ENCODE data around the gene DICER1.

GRCh38 chr14:95069018-95069417 is 88.3 kb downstream of the DICER1 start:
- TF ChIP-seq, protein P1, sequence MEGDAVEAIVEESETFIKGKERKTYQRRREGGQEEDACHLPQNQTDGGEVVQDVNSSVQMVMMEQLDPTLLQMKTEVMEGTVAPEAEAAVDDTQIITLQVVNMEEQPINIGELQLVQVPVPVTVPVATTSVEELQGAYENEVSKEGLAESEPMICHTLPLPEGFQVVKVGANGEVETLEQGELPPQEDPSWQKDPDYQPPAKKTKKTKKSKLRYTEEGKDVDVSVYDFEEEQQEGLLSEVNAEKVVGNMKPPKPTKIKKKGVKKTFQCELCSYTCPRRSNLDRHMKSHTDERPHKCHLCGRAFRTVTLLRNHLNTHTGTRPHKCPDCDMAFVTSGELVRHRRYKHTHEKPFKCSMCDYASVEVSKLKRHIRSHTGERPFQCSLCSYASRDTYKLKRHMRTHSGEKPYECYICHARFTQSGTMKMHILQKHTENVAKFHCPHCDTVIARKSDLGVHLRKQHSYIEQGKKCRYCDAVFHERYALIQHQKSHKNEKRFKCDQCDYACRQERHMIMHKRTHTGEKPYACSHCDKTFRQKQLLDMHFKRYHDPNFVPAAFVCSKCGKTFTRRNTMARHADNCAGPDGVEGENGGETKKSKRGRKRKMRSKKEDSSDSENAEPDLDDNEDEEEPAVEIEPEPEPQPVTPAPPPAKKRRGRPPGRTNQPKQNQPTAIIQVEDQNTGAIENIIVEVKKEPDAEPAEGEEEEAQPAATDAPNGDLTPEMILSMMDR (IDR thresholded peaks at IDR 0.05; ENCODE audit: poor library complexity, severe bottlenecking) = no peak
- TF ChIP-seq POLR2AphosphoS5 (IDR thresholded peaks at IDR 0.05) (no peak), RAD21 (conservative IDR thresholded peaks at IDR 0.05) (no peak), TAF1 (IDR thresholded peaks at IDR 0.05; ENCODE audit: low read depth) (no peak)
- TF ChIP-seq, protein P2, sequence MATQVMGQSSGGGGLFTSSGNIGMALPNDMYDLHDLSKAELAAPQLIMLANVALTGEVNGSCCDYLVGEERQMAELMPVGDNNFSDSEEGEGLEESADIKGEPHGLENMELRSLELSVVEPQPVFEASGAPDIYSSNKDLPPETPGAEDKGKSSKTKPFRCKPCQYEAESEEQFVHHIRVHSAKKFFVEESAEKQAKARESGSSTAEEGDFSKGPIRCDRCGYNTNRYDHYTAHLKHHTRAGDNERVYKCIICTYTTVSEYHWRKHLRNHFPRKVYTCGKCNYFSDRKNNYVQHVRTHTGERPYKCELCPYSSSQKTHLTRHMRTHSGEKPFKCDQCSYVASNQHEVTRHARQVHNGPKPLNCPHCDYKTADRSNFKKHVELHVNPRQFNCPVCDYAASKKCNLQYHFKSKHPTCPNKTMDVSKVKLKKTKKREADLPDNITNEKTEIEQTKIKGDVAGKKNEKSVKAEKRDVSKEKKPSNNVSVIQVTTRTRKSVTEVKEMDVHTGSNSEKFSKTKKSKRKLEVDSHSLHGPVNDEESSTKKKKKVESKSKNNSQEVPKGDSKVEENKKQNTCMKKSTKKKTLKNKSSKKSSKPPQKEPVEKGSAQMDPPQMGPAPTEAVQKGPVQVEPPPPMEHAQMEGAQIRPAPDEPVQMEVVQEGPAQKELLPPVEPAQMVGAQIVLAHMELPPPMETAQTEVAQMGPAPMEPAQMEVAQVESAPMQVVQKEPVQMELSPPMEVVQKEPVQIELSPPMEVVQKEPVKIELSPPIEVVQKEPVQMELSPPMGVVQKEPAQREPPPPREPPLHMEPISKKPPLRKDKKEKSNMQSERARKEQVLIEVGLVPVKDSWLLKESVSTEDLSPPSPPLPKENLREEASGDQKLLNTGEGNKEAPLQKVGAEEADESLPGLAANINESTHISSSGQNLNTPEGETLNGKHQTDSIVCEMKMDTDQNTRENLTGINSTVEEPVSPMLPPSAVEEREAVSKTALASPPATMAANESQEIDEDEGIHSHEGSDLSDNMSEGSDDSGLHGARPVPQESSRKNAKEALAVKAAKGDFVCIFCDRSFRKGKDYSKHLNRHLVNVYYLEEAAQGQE (IDR thresholded peaks at IDR 0.05; ENCODE audit: borderline replicate concordance) = no peak

Measured in neural cell (in vitro differentiated cells).